Esophagus squamous epithelium (tissue), 4 donors: Measurements from ENCODE around the gene DEF6.

ENCODE experiments used
- POLR2A ChIP-seq, 4 donors: fragments of 450-650 bp; IDR thresholded peaks; one replicate each; pipeline ENCODE4 v1.6.1; 2017; ENCODE audit warnings: antibody characterized with exemption in 4 of 4, mild to moderate bottlenecking in 4 of 4, moderate library complexity in 3 of 4
- TF ChIP-seq, protein P1 (sequence below), 6 experiments: fragments of 450-650 bp in 4 of 6; fragments of 200-600 bp in 2 of 6; sonication (generic) in 2 of 6; IDR thresholded peaks; one replicate each; pipeline ENCODE4 v1.5.1; 2016 to 2019; ENCODE audit warnings: antibody characterized with exemption in 6 of 6, mild to moderate bottlenecking in 4 of 6, moderate library complexity in 4 of 6

DNA sequence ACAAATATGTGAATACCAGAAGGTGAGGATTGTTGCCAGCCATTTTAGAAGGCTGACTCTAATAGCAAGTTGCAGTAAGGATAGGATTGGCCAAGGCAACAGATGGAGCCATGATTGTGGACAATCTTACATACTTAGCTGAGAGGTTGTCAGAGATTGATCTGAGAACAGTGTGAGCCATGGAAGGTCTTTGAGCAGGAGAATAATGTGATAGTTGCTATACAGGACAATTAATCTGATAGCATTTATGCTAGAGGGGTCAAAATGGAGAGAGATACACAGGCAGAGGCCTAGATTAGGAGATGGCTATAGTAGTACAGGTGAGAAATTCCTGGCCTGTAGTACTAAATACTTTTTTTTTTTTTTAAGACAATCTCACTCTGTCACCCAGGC, 68.6 kb downstream of the DEF6 start:
- TF ChIP-seq, protein P1, sequence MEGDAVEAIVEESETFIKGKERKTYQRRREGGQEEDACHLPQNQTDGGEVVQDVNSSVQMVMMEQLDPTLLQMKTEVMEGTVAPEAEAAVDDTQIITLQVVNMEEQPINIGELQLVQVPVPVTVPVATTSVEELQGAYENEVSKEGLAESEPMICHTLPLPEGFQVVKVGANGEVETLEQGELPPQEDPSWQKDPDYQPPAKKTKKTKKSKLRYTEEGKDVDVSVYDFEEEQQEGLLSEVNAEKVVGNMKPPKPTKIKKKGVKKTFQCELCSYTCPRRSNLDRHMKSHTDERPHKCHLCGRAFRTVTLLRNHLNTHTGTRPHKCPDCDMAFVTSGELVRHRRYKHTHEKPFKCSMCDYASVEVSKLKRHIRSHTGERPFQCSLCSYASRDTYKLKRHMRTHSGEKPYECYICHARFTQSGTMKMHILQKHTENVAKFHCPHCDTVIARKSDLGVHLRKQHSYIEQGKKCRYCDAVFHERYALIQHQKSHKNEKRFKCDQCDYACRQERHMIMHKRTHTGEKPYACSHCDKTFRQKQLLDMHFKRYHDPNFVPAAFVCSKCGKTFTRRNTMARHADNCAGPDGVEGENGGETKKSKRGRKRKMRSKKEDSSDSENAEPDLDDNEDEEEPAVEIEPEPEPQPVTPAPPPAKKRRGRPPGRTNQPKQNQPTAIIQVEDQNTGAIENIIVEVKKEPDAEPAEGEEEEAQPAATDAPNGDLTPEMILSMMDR (IDR thresholded peaks at IDR 0.05), result no peak
- no peak for TF ChIP-seq POLR2A (IDR thresholded peaks at IDR 0.05)
